ENCODE data around the gene CRYGN.

The CRYGN gene

GRCh38 chr7:151394076-151395035 lies 45.6 kb downstream of the CRYGN start:
- no peak for TF ChIP-seq GATA2 (IDR thresholded peaks at IDR 0.05; ENCODE audit: low read depth, low read length)
- no peak for TF ChIP-seq GATA3 (IDR thresholded peaks at IDR 0.05; ENCODE audit: low read depth, low read length)

GRCh38 chr7:151393031-151393977 lies 46.6 kb downstream of the CRYGN start:
- TF ChIP-seq GATA2 (IDR thresholded peaks at IDR 0.05; ENCODE audit: low read depth, low read length) (no peak), GATA3 (IDR thresholded peaks at IDR 0.05; ENCODE audit: low read depth, low read length) (no peak)

- TF ChIP-seq GATA3 (IDR thresholded peaks at IDR 0.05; ENCODE audit: low read depth, low read length) (no peak), GATA2 (IDR thresholded peaks at IDR 0.05; ENCODE audit: low read depth, low read length) (no peak)
Measured at GRCh38 chr7:151392426-151392825, 47.5 kb downstream of the CRYGN start.

GRCh38 chr7:151392002-151392401 lies 47.9 kb downstream of the CRYGN start:
- TF ChIP-seq GATA3 (IDR thresholded peaks at IDR 0.05; ENCODE audit: low read depth, low read length) (no peak), GATA2 (IDR thresholded peaks at IDR 0.05; ENCODE audit: low read depth, low read length) (no peak)

- TF ChIP-seq GATA2 (IDR thresholded peaks at IDR 0.05; ENCODE audit: low read depth, low read length): no peak
- no peak for TF ChIP-seq GATA3 (IDR thresholded peaks at IDR 0.05; ENCODE audit: low read depth, low read length)
Measured at GRCh38 chr7:151391358-151391730, 48.6 kb downstream of the CRYGN start.

GRCh38 chr7:151390598-151391357 lies 49.2 kb downstream of the CRYGN start:
- TF ChIP-seq GATA2 (IDR thresholded peaks at IDR 0.05; ENCODE audit: low read depth, low read length) (no peak), GATA3 (IDR thresholded peaks at IDR 0.05; ENCODE audit: low read depth, low read length) (no peak)

GRCh38 chr7:151389768-151390597 lies 50.0 kb downstream of the CRYGN start:
- TF ChIP-seq GATA3 (IDR thresholded peaks at IDR 0.05; ENCODE audit: low read depth, low read length) (no peak), GATA2 (IDR thresholded peaks at IDR 0.05; ENCODE audit: low read depth, low read length) (no peak)

GRCh38 chr7:151389096-151389767 lies 50.7 kb downstream of the CRYGN start:
- TF ChIP-seq GATA3 (IDR thresholded peaks at IDR 0.05; ENCODE audit: low read depth, low read length) (no peak), GATA2 (IDR thresholded peaks at IDR 0.05; ENCODE audit: low read depth, low read length) (no peak)

GRCh38 chr7:151388430-151388829 lies 51.5 kb downstream of the CRYGN start:
- no peak for TF ChIP-seq GATA2 (IDR thresholded peaks at IDR 0.05; ENCODE audit: low read depth, low read length)
- no peak for TF ChIP-seq GATA3 (IDR thresholded peaks at IDR 0.05; ENCODE audit: low read depth, low read length)

- TF ChIP-seq GATA2 (IDR thresholded peaks at IDR 0.05; ENCODE audit: low read depth, low read length): no peak
- TF ChIP-seq GATA3 (IDR thresholded peaks at IDR 0.05; ENCODE audit: low read depth, low read length): no peak
Measured at GRCh38 chr7:151388007-151388297, 52.0 kb downstream of the CRYGN start.

- TF ChIP-seq GATA2 (IDR thresholded peaks at IDR 0.05; ENCODE audit: low read depth, low read length) (no peak), GATA3 (IDR thresholded peaks at IDR 0.05; ENCODE audit: low read depth, low read length) (no peak)
Measured at GRCh38 chr7:151387161-151388006, 52.6 kb downstream of the CRYGN start.

All from SH-SY5Y (cell line).